BLaER1 treated with 17β-estradiol and CSF1 and Interleukin-3, amounts not matched to agents 10 nM and 100 nM (cell line): ENCODE data around the gene MAPK14.

ENCODE experiments used
- H3K27ac ChIP-seq, 11 experiments: shearing (Covaris generic); formaldehyde crosslinking; 2 replicates each; pipeline ENCODE4 v1.8.1; 2022
- H3K27me3 ChIP-seq, 11 experiments: shearing (Covaris generic); formaldehyde crosslinking; 2 replicates each; pipeline ENCODE4 v1.8.1; 2022
- H3K36me3 ChIP-seq, 11 experiments: shearing (Covaris generic); formaldehyde crosslinking; 2 replicates each; pipeline ENCODE4 v1.8.1; 2022
- H3K4me1 ChIP-seq, 10 experiments: shearing (Covaris generic); formaldehyde crosslinking; 2 replicates each; pipeline ENCODE4 v1.8.1; 2022
- H3K4me2 ChIP-seq, 11 experiments: shearing (Covaris generic); formaldehyde crosslinking; 2 replicates each; pipeline ENCODE4 v1.8.1; 2022
- H3K4me3 ChIP-seq, 10 experiments: shearing (Covaris generic); formaldehyde crosslinking; 2 replicates each; pipeline ENCODE4 v1.8.1; 2022
- H3K9ac ChIP-seq, 11 experiments: shearing (Covaris generic); formaldehyde crosslinking; 2 replicates each; pipeline ENCODE4 v1.8.1; 2022
- H3K9me3 ChIP-seq, 11 experiments: shearing (Covaris generic); formaldehyde crosslinking; replicated peaks in 1 of 11; 2 replicates each; pipeline ENCODE4 v1.8.1; 2022
- H4K20me1 ChIP-seq, 11 experiments: shearing (Covaris generic); formaldehyde crosslinking; 2 replicates each; pipeline ENCODE4 v1.8.1; 2022
- Cebpa-rat ChIP-seq, 11 experiments: shearing (Covaris generic); IDR thresholded peaks; 2 replicates each; pipeline ENCODE4 v1.8.1; 2022

MAPK14 gene

DNA sequence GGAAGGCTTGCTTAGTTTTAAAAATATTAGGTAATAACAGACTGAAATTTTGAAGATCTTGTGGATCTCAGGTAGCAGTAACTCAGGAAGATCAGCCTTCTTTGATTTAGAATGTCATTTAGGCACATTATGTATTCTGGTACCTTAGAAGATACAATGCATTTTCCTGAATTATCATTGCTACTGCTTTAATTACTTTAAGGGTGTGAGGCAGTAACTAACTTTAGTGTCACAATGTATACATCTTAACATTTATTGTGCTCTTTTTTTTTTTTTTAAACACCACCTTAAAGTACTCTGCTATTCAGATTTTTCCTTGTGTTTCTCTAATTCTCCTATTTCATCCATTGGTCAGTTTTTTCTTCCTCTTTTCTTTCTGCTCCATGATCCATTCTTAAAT lies 13.3 kb downstream of the MAPK14 start:
- peaks cover 17 to 56% (median 27%) of the 10 kb centered on the region in 10 experiments for H3K4me1 ChIP-seq
- peaks cover 87 to 100% (median 100%) of the 10 kb centered on the region in 11 experiments for H4K20me1 ChIP-seq
- no peak overlapping the region for H3K27ac ChIP-seq
- no peak overlapping the region for H3K9ac ChIP-seq
- peak overlapping the region in 1 of 11 experiments; percentile 31; a peak in 1 of 22 replicates for H3K4me2 ChIP-seq
- no peak overlapping the region for H3K4me3 ChIP-seq
- H3K9me3 ChIP-seq: peaks cover 0 to 11% (median 0%) of the 10 kb centered on the region in 11 experiments; a peak in 4 of 22 replicates
- H3K27me3 ChIP-seq: no peaks in the 10 kb centered on the region
- TF ChIP-seq Cebpa-rat (IDR thresholded peaks at IDR 0.05): no peak
- H3K36me3 ChIP-seq: peaks cover 21 to 95% (median 52%) of the 10 kb centered on the region in 11 experiments; a peak in 19 of 22 replicates

- H3K36me3 ChIP-seq: peaks cover 21 to 95% (median 49%) of the 10 kb centered on the region in 11 experiments; a peak in 19 of 22 replicates
- no peak overlapping the region for H3K4me2 ChIP-seq
- no peak for TF ChIP-seq Cebpa-rat (IDR thresholded peaks at IDR 0.05)
- peaks cover 0 to 15% (median 0%) of the 10 kb centered on the region in 11 experiments; a peak in 4 of 22 replicates for H3K9me3 ChIP-seq
- H3K4me1 ChIP-seq: peaks cover 9 to 38% (median 15%) of the 10 kb centered on the region in 10 experiments
- H3K9ac ChIP-seq: no peak overlapping the region
- H3K27ac ChIP-seq: no peak overlapping the region
- no peak overlapping the region for H3K4me3 ChIP-seq
- no peaks in the 10 kb centered on the region for H3K27me3 ChIP-seq
- peaks cover 86 to 100% (median 100%) of the 10 kb centered on the region in 11 experiments for H4K20me1 ChIP-seq
Measured at GRCh38 chr6:36042618-36043260, 15.1 kb downstream of the MAPK14 start.

- peaks cover 28 to 84% (median 55%) of the 10 kb centered on the region in 11 experiments for H3K36me3 ChIP-seq
- no peak; a peak in 2 of 22 replicates for TF ChIP-seq Cebpa-rat (IDR thresholded peaks at IDR 0.05)
- peaks cover 0 to 37% (median 20%) of the 10 kb centered on the region in 10 experiments; a peak in 18 of 20 replicates for H3K4me1 ChIP-seq
- no peaks in the 10 kb centered on the region for H3K27me3 ChIP-seq
- H3K4me3 ChIP-seq: no peak overlapping the region
- H3K9me3 ChIP-seq: peaks cover 0 to 8% (median 0%) of the 10 kb centered on the region in 11 experiments; a peak in 3 of 22 replicates
- H4K20me1 ChIP-seq: peaks cover 86 to 99% (median 97%) of the 10 kb centered on the region in 11 experiments
- no peak overlapping the region for H3K27ac ChIP-seq
- H3K9ac ChIP-seq: no peak overlapping the region
- H3K4me2 ChIP-seq: peak overlapping the region in 7 of 11 experiments; percentile 4 to 68 (median 31); a peak in 10 of 22 replicates
Measured at GRCh38 chr6:36049582-36049981, 22.0 kb downstream of the MAPK14 start.

DNA sequence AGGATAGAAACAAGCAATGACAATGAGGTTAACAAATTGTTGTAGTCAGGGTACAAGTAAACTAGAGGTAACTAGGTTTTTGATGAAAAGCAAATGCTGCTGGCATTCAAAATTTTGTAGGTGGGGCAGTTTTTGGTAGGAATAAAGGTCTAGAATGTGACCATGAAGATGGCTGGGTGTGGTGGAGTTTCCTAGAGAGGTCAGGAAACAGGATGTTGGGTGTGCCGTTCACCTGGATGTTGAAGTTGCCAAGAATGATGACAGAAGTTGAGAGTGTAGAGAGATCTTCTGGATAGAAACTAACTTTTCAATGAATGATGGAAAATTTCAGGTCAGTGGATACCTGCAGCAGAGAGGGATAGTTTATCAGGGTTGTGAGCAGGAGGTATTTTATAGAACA lies 22.7 kb downstream of the MAPK14 start:
- H3K9ac ChIP-seq: no peak overlapping the region
- no peak for TF ChIP-seq Cebpa-rat (IDR thresholded peaks at IDR 0.05)
- peaks cover 4 to 37% (median 20%) of the 10 kb centered on the region in 10 experiments for H3K4me1 ChIP-seq
- H3K36me3 ChIP-seq: peaks cover 30 to 84% (median 55%) of the 10 kb centered on the region in 11 experiments
- H3K9me3 ChIP-seq: peaks cover 0 to 5% (median 0%) of the 10 kb centered on the region in 11 experiments; a peak in 1 of 22 replicates
- H4K20me1 ChIP-seq: peaks cover 86 to 99% (median 97%) of the 10 kb centered on the region in 11 experiments
- no peak overlapping the region for H3K27ac ChIP-seq
- H3K27me3 ChIP-seq: no peaks in the 10 kb centered on the region
- H3K4me3 ChIP-seq: no peak overlapping the region
- peak overlapping the region in 6 of 11 experiments; percentile 4 to 68 (median 36); a peak in 8 of 22 replicates for H3K4me2 ChIP-seq

DNA sequence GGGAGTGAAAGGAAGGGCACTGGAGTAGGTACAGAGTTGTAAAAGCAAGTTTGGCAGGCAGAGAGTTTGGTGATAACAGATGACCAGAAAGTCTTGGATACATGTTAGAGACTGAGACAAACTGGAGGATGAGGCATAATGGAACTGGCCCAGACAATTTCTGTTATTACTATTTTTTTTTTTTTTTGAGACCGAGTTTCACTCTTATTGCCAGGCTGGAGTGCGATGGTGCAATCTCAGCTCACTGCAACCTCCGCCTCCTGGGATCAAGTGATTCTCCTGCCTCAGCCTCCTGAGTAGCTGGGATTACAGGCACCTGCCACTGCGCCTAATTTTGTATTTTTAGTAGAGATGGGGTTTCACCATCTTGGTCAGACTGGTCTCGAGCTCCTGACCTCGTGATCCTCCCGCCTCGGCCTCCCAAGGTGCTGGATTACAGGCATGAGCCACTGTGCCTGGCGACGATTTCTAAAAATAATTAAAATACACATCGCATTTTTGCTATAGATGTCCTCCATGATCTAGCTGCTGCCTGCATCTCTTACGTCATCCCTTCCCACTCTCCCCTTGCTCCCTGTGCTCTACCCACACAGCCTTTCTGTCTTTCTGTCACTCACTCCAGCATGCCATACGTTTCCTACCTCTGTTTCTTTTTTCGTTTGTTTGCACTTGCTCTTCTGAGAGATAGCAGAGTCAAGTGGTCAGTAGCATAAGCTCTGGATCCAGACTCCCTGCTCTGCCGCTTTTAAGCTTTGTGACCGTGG lies 23.5 kb downstream of the MAPK14 start:
- peaks cover 86 to 100% (median 97%) of the 10 kb centered on the region in 11 experiments for H4K20me1 ChIP-seq
- no peak overlapping the region for H3K4me3 ChIP-seq
- peaks cover 35 to 84% (median 62%) of the 10 kb centered on the region in 11 experiments for H3K36me3 ChIP-seq
- no peaks in the 10 kb centered on the region for H3K27me3 ChIP-seq
- no peak overlapping the region for H3K4me2 ChIP-seq
- no peak for TF ChIP-seq Cebpa-rat (IDR thresholded peaks at IDR 0.05)
- peaks cover 0 to 5% (median 0%) of the 10 kb centered on the region in 11 experiments; a peak in 1 of 22 replicates for H3K9me3 ChIP-seq
- peaks cover 4 to 37% (median 20%) of the 10 kb centered on the region in 10 experiments for H3K4me1 ChIP-seq
- no peak overlapping the region for H3K27ac ChIP-seq
- H3K9ac ChIP-seq: no peak overlapping the region

DNA sequence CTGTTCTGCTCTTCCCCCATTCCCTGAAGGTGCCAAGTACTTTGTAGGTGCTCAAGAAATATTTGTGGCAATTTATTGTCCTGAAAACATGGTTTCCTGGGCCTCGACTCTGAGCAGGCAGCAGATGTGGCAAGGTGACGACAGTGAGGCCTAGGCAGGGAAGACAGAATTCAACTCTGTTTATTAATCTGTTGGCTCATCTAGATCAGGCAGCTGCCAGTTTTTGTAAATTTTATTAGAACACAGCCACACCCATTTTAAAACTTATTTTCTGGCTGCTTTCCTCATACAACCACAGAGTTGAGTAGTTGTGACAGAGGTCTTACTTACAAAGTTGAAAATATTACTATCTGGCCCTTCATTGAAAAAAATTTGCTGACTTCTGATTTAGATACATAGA lies 24.5 kb downstream of the MAPK14 start:
- Histone ChIP-seq H3K36me3 (peaks cover 45 to 84% (median 63%) of the 10 kb centered on the region in 11 experiments), H4K20me1 (peaks cover 80 to 100% (median 97%) of the 10 kb centered on the region in 11 experiments), H3K4me2 (no peak overlapping the region), H3K9ac (no peak overlapping the region; a peak in 1 of 22 replicates), H3K4me1 (peaks cover 4 to 37% (median 20%) of the 10 kb centered on the region in 10 experiments), H3K4me3 (no peak overlapping the region), H3K27me3 (no peaks in the 10 kb centered on the region), H3K27ac (no peak overlapping the region), H3K9me3 (no peaks in the 10 kb centered on the region)
- no peak for TF ChIP-seq Cebpa-rat (IDR thresholded peaks at IDR 0.05)

- H3K9me3 ChIP-seq: no peaks in the 10 kb centered on the region
- H3K27me3 ChIP-seq: no peaks in the 10 kb centered on the region
- H3K27ac ChIP-seq: no peak overlapping the region
- H3K4me1 ChIP-seq: peaks cover 4 to 26% (median 18%) of the 10 kb centered on the region in 10 experiments
- peak overlapping the region in 1 of 11 experiments; percentile 6; a peak in 1 of 22 replicates for H3K4me2 ChIP-seq
- H3K9ac ChIP-seq: no peak overlapping the region
- H3K4me3 ChIP-seq: no peak overlapping the region
- H3K36me3 ChIP-seq: peaks cover 60 to 84% (median 72%) of the 10 kb centered on the region in 11 experiments
- no peak for TF ChIP-seq Cebpa-rat (IDR thresholded peaks at IDR 0.05)
- peaks cover 68 to 100% (median 96%) of the 10 kb centered on the region in 11 experiments for H4K20me1 ChIP-seq
Measured at GRCh38 chr6:36053878-36054277, 26.3 kb downstream of the MAPK14 start.

GRCh38 chr6:36054415-36054814 lies 26.8 kb downstream of the MAPK14 start:
- peaks cover 65 to 88% (median 77%) of the 10 kb centered on the region in 11 experiments for H3K36me3 ChIP-seq
- H3K4me2 ChIP-seq: no peak overlapping the region
- peaks cover 62 to 100% (median 96%) of the 10 kb centered on the region in 11 experiments for H4K20me1 ChIP-seq
- H3K27me3 ChIP-seq: no peaks in the 10 kb centered on the region
- no peak overlapping the region for H3K27ac ChIP-seq
- H3K4me1 ChIP-seq: peaks cover 4 to 21% (median 13%) of the 10 kb centered on the region in 10 experiments
- H3K4me3 ChIP-seq: no peak overlapping the region
- H3K9me3 ChIP-seq: no peaks in the 10 kb centered on the region
- no peak overlapping the region; a peak in 1 of 22 replicates for H3K9ac ChIP-seq
- no peak for TF ChIP-seq Cebpa-rat (IDR thresholded peaks at IDR 0.05)

DNA sequence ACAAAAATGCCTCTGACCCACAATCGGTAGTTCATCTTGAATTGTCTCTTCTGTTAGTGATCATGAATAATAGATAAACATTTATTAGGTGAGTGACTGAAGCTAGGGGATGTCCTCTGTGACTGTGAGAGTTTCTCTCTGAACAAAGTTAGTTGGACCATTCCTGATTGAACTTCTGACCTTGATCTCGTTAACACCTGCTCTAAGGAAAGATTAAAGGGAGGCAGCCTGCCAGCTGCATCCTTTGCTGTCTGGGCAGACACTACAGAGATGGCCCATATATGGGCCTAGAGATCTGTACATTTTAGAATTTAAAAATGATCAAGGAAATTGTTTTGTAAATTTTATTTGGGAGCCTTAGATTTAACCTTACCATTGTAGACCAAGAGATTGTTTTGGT lies 27.3 kb downstream of the MAPK14 start:
- Histone ChIP-seq H3K27me3 (no peaks in the 10 kb centered on the region), H3K36me3 (peaks cover 71 to 93% (median 81%) of the 10 kb centered on the region in 11 experiments), H3K4me2 (no peak overlapping the region), H3K27ac (no peak overlapping the region), H3K9ac (no peak overlapping the region; a peak in 1 of 22 replicates), H3K9me3 (no peaks in the 10 kb centered on the region), H3K4me1 (peaks cover 4 to 15% (median 11%) of the 10 kb centered on the region in 10 experiments), H4K20me1 (peaks cover 58 to 100% (median 96%) of the 10 kb centered on the region in 11 experiments), H3K4me3 (no peak overlapping the region)
- TF ChIP-seq Cebpa-rat (IDR thresholded peaks at IDR 0.05): no peak
